Measurements from ENCODE around the gene GNAL.

Gene GNAL

DNA sequence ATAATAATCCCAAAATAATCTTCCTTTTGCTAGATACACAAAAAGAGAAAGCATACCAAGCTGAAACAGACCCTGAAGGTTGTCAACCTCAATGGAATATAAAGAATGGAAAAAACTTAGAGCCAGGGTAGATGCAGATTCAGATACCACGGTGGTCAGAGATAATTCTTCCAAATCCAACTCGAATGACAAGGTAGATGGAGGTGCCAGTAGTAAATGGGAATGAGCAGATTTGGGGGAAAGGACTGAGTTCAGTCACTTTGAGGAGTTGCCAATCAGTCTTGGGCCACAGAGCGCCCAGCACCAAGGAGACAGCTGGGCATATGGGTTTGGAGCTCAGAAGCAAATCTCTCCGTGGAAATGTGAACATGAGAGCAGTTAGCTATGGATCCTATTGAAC, 158.7 kb downstream of the GNAL start:
- H3K4me3 ChIP-seq (ENCODE audit: insufficient read depth, low read length, poor library complexity, severe bottlenecking) = no peak overlapping the region
- H3K27me3 ChIP-seq (ENCODE audit: low read length) = no peaks in the 10 kb centered on the region
- no peaks in the 10 kb centered on the region for H4K20me1 ChIP-seq (ENCODE audit: low read depth, low read length)
- H3K36me3 ChIP-seq (ENCODE audit: low read length) = no peaks in the 10 kb centered on the region
- H3K27ac ChIP-seq (ENCODE audit: low read depth, low read length) = no peak overlapping the region
- no peaks in the 10 kb centered on the region for H3F3A ChIP-seq (ENCODE audit: insufficient read depth)
- H3K9ac ChIP-seq (ENCODE audit: low read length) = no peak overlapping the region
- H3K4me2 ChIP-seq (ENCODE audit: low read depth, low read length, poor library complexity, severe bottlenecking) = no peak overlapping the region
- H3K9me2 ChIP-seq (replicated peaks; ENCODE audit: insufficient read depth, low read length) = no peaks in the 10 kb centered on the region
- TF ChIP-seq, protein P1, sequence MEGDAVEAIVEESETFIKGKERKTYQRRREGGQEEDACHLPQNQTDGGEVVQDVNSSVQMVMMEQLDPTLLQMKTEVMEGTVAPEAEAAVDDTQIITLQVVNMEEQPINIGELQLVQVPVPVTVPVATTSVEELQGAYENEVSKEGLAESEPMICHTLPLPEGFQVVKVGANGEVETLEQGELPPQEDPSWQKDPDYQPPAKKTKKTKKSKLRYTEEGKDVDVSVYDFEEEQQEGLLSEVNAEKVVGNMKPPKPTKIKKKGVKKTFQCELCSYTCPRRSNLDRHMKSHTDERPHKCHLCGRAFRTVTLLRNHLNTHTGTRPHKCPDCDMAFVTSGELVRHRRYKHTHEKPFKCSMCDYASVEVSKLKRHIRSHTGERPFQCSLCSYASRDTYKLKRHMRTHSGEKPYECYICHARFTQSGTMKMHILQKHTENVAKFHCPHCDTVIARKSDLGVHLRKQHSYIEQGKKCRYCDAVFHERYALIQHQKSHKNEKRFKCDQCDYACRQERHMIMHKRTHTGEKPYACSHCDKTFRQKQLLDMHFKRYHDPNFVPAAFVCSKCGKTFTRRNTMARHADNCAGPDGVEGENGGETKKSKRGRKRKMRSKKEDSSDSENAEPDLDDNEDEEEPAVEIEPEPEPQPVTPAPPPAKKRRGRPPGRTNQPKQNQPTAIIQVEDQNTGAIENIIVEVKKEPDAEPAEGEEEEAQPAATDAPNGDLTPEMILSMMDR (IDR thresholded peaks at IDR 0.05; ENCODE audit: insufficient read depth, low read length, poor library complexity, severe bottlenecking) = no peak
- no peak for TF ChIP-seq EZH2phosphoT487 (conservative IDR thresholded peaks at IDR 0.05; ENCODE audit: low read length)
- H2AFZ ChIP-seq (ENCODE audit: low read depth, low read length, severe bottlenecking) = no peak overlapping the region
- H3K9me3 ChIP-seq (ENCODE audit: insufficient read depth, low read length) = no peaks in the 10 kb centered on the region
- peaks cover 16% of the 10 kb centered on the region for H3K79me2 ChIP-seq (ENCODE audit: insufficient read depth, low read length)

GRCh38 chr18:11849279-11849678, 160.2 kb downstream of the GNAL start:
- Histone ChIP-seq H3K27ac (ENCODE audit: low read depth, low read length) (no peak overlapping the region), H3K9me2 (replicated peaks; ENCODE audit: insufficient read depth, low read length) (no peaks in the 10 kb centered on the region), H4K20me1 (ENCODE audit: low read depth, low read length) (no peaks in the 10 kb centered on the region), H3K4me2 (ENCODE audit: low read depth, low read length, poor library complexity, severe bottlenecking) (no peak overlapping the region), H3K27me3 (ENCODE audit: low read length) (no peaks in the 10 kb centered on the region), H3K36me3 (ENCODE audit: low read length) (no peaks in the 10 kb centered on the region), H3K9ac (ENCODE audit: low read length) (no peak overlapping the region), H3K4me3 (ENCODE audit: insufficient read depth, low read length, poor library complexity, severe bottlenecking) (no peak overlapping the region), H2AFZ (ENCODE audit: low read depth, low read length, severe bottlenecking) (no peak overlapping the region), H3K9me3 (ENCODE audit: insufficient read depth, low read length) (no peaks in the 10 kb centered on the region), H3K79me2 (ENCODE audit: insufficient read depth, low read length) (peaks cover 23% of the 10 kb centered on the region), H3F3A (ENCODE audit: insufficient read depth) (no peaks in the 10 kb centered on the region)
- TF ChIP-seq, protein P1 (IDR thresholded peaks at IDR 0.05; ENCODE audit: insufficient read depth, low read length, poor library complexity, severe bottlenecking) = no peak
- TF ChIP-seq EZH2phosphoT487 (conservative IDR thresholded peaks at IDR 0.05; ENCODE audit: low read length) = no peak

DNA sequence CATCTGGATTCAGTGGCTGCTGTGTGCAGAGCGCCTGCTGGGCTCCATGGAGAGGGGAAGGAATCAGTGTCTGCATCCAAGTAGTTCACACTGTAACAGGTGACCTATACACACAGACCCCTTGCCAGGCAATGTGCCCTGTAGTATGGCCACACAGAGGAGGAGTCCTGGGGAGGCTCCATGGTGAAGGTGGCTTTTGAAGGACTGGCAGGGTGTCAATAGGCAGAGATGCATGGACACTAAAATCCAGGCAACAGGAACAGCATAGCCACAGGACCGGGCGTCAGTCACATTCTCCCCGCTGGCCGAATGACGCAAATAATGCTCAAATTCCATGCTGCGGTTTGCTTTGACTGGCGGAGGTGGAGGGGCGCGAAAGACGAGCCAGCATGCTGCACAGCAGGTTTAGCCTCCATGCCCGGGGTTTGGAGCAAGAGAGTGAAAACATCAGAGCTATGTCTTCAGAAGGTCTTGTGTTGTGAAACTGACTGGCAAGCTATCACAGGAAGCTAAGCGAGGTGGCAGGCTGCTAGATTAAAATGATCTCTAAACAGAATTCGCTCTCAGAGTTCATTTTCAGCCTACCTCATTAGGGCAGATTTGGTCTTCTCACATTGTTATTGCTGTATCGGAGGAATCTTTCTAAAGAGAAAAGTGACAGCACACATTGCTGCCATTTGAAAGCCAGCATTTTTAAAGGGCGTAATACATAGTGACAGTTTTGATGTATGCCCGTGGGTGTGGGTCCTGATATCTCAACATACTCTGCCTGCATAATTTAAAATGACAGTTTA, 161.0 kb downstream of the GNAL start:
- Histone ChIP-seq H3F3A (ENCODE audit: insufficient read depth) (no peaks in the 10 kb centered on the region), H3K9me2 (replicated peaks; ENCODE audit: insufficient read depth, low read length) (no peaks in the 10 kb centered on the region), H3K4me3 (ENCODE audit: insufficient read depth, low read length, poor library complexity, severe bottlenecking) (peak overlapping the region; percentile 98), H3K9me3 (ENCODE audit: insufficient read depth, low read length) (no peaks in the 10 kb centered on the region), H4K20me1 (ENCODE audit: low read depth, low read length) (no peaks in the 10 kb centered on the region), H3K36me3 (ENCODE audit: low read length) (no peaks in the 10 kb centered on the region), H3K9ac (ENCODE audit: low read length) (peak overlapping the region; percentile 82), H2AFZ (ENCODE audit: low read depth, low read length, severe bottlenecking) (peak overlapping the region; percentile 97), H3K27me3 (ENCODE audit: low read length) (no peaks in the 10 kb centered on the region), H3K27ac (ENCODE audit: low read depth, low read length) (no peak overlapping the region), H3K79me2 (ENCODE audit: insufficient read depth, low read length) (peaks cover 23% of the 10 kb centered on the region), H3K4me2 (ENCODE audit: low read depth, low read length, poor library complexity, severe bottlenecking) (peak overlapping the region; percentile 97)
- TF ChIP-seq EZH2phosphoT487 (conservative IDR thresholded peaks at IDR 0.05; ENCODE audit: low read length) = no peak
- TF ChIP-seq, protein P1 (IDR thresholded peaks at IDR 0.05; ENCODE audit: insufficient read depth, low read length, poor library complexity, severe bottlenecking) = no peak
